Mesothelial cell of epicardium (in vitro differentiated cells): ENCODE measurements around the gene PSMD13. TPM values are rescaled to one million over a fixed set of nuclear protein-coding genes. Genes with fewer than 3 reads are reported as not detected.

Experiments used
- DNase-seq, 2 experiments: peaks; one replicate each; pipeline ENCODE4 v3.0.0; 2021; ENCODE audit warnings: low spot score in 2 of 2; ENCODE audit not compliant: unreplicated experiment in 2 of 2
- H3K27ac Mint-ChIP-seq: 2 replicates; pipeline ENCODE4 v1.8.0; 2021; ENCODE audit warnings: mixed read lengths
- H3K27me3 Mint-ChIP-seq: 2 replicates; pipeline ENCODE4 v1.8.0; 2021; ENCODE audit warnings: low read depth, mixed read lengths
- H3K36me3 Mint-ChIP-seq: 2 replicates; pipeline ENCODE4 v1.8.0; 2021; ENCODE audit warnings: mixed read lengths
- H3K4me1 Mint-ChIP-seq: 2 replicates; pipeline ENCODE4 v1.8.0; 2021; ENCODE audit warnings: mixed read lengths
- H3K4me3 Mint-ChIP-seq: 2 replicates; pipeline ENCODE4 v1.8.0; 2021; ENCODE audit warnings: mild to moderate bottlenecking, moderate library complexity, mixed read lengths
- H3K9me3 Mint-ChIP-seq: 2 replicates; pipeline ENCODE4 v1.8.0; 2021; ENCODE audit warnings: mixed read lengths
- total RNA-seq: library from RNA; stranded (reverse); gene quantifications from 3 replicates; pipeline ENCODE4 v1.2.1, GENCODE V29; 2021
- TF ChIP-seq, protein P1 (sequence below): fragments of 200-600 bp; sonication (generic); IDR thresholded peaks from one replicate; pipeline ENCODE4 v1.5.0; 2021; ENCODE audit warnings: antibody characterized with exemption; ENCODE audit not compliant: unreplicated experiment

PSMD13 gene
- total RNA-seq, 1 donor from 2014 or later = 96.2 TPM

DNA sequence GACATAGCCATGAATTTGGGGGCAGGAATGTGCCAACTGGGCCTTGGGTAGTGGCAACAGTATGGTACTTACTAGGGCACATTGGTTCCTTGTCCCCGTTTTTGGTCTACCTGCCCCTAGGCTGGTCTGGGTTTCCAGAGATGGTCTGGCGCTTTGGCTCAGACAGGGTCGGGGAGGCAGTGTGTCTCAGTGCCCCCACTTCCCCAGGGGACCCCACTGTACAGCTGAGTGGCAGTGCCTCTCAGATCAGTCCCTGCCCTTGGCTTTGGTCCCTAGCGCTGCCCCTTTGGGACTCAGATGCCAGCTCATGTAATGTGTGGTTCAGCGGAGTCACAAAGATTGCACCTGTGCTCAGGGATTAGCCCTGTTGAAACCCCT is 26.0 kb upstream of the PSMD13 start:
- H3K4me1 Mint-ChIP-seq = peaks cover 23% of the 10 kb centered on the region
- TF ChIP-seq, protein P1, sequence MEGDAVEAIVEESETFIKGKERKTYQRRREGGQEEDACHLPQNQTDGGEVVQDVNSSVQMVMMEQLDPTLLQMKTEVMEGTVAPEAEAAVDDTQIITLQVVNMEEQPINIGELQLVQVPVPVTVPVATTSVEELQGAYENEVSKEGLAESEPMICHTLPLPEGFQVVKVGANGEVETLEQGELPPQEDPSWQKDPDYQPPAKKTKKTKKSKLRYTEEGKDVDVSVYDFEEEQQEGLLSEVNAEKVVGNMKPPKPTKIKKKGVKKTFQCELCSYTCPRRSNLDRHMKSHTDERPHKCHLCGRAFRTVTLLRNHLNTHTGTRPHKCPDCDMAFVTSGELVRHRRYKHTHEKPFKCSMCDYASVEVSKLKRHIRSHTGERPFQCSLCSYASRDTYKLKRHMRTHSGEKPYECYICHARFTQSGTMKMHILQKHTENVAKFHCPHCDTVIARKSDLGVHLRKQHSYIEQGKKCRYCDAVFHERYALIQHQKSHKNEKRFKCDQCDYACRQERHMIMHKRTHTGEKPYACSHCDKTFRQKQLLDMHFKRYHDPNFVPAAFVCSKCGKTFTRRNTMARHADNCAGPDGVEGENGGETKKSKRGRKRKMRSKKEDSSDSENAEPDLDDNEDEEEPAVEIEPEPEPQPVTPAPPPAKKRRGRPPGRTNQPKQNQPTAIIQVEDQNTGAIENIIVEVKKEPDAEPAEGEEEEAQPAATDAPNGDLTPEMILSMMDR = no peak
- H3K4me3 Mint-ChIP-seq = peak overlapping the region; percentile 40
- no peak for DNase-seq
- H3K27me3 Mint-ChIP-seq = no peaks in the 10 kb centered on the region
- H3K27ac Mint-ChIP-seq = peak overlapping the region; percentile 93
- peaks cover 20% of the 10 kb centered on the region for H3K36me3 Mint-ChIP-seq
- H3K9me3 Mint-ChIP-seq = no peaks in the 10 kb centered on the region

DNA sequence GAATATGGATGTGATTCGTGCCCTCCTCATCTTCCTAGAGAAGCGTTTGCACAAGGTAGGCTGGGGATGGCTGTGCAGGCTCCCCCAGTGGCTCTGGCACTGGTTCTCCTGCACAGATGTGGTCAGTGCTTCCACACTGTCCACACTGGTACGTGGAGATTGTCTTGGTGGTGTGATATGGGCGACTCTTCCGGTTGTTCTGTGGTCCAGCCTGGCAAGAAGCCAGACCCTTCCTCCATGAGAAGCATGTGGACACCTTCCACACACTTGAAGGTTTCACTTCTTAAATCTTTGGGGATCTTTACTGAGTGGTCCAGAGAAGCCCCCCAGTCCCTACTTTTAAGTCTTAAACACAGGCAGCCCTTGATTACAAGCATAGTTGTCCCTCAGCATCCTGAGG is 25.5 kb upstream of the PSMD13 start:
- no peak for DNase-seq
- Mint-ChIP-seq H3K27ac (peak overlapping the region; percentile 57), H3K27me3 (no peaks in the 10 kb centered on the region), H3K4me1 (peaks cover 18% of the 10 kb centered on the region), H3K36me3 (peaks cover 20% of the 10 kb centered on the region), H3K9me3 (no peaks in the 10 kb centered on the region), H3K4me3 (peak overlapping the region; percentile 40)
- TF ChIP-seq, protein P1 = no peak

DNA sequence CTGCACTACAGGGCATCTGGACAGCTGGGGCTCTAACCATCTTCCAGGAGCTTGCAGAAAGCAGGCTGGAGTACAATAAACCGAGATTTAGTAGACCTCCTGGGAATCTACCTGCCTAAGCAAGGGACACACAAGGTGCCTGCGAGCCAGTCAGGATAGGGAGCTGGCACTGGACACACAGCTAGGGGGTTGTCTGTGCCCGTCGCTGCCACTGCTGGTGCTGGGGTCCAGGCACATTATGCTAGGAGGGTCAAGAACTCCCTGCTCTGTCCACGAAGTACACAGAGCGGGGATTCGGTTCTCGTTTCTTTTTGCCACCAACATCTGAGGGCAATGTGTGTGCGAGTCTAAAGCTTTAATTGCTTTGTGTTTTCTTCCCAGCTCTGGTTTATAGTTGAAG is 25.0 kb upstream of the PSMD13 start:
- Mint-ChIP-seq H3K27ac (peak overlapping the region; percentile 57), H3K36me3 (peaks cover 20% of the 10 kb centered on the region), H3K27me3 (no peaks in the 10 kb centered on the region), H3K4me3 (peak overlapping the region; percentile 40), H3K9me3 (no peaks in the 10 kb centered on the region), H3K4me1 (peaks cover 13% of the 10 kb centered on the region)
- DNase-seq = no peak
- TF ChIP-seq, protein P1 = no peak

DNA sequence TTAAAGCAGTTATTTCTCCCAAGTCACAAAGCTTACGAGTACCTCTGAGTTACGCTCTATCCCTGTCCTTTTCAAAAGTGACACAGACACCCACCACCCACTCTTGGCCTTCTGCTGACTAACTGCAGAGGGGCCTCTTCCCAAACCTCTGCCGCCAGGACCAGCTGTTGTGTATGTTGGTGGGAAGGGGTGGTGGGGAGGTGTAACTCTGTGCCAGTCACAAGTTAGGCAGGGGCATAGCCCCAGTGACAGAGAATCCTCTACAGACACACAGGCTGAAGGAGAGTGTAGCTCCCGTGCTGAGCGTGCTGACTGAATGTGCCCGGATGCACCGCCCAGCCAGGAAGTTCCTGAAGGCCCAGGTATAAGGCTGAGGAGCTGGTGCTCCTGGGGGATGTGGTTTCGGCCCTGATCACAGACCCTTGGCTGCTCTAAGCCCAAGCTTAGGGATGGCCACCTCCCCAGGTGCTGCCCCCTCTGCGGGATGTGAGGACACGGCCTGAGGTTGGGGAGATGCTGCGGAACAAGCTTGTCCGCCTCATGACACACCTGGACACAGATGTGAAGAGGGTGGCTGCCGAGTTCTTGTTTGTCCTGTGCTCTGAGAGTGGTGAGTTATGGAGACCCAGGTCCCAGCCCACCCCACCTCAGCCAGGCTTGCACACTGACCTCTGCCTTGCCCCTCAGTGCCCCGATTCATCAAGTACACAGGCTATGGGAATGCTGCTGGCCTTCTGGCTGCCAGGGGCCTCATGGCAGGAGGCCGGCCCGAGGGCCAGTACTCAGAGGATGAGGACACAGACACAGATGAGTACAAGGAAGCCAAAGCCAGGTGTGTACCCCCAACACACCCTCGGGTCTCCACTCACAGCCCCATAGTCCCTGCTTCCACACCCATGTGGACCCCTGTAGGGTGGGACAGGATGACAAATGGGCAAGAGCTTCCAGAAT is 24.4 kb upstream of the PSMD13 start:
- Mint-ChIP-seq H3K4me3 (no peak overlapping the region), H3K4me1 (peaks cover 13% of the 10 kb centered on the region)

DNA sequence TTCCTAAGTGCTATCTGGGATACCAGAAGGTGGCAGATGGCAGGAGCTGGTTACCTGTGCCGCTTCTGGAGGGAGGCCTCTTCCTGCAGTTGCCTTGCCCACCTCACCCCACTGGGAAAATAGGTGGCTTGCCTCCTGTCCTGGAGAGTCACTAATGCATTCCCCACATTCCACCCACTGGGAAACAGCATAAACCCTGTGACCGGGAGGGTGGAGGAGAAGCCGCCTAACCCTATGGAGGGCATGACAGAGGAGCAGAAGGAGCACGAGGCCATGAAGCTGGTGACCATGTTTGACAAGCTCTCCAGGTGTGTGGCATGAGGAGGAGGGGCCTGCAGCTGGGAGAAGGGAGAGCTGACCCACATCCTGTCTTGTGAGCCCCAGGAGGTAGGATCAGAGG is 23.7 kb upstream of the PSMD13 start:
- Mint-ChIP-seq H3K4me3 (no peak overlapping the region), H3K36me3 (peaks cover 20% of the 10 kb centered on the region), H3K27ac (no peak overlapping the region), H3K27me3 (no peaks in the 10 kb centered on the region), H3K4me1 (peaks cover 13% of the 10 kb centered on the region), H3K9me3 (no peaks in the 10 kb centered on the region)
- DNase-seq = no peak
- TF ChIP-seq, protein P1 = no peak

More for the DNA sequence above, 24.4 kb upstream of the PSMD13 start:
- Mint-ChIP-seq H3K27me3 (no peaks in the 10 kb centered on the region), H3K36me3 (peaks cover 20% of the 10 kb centered on the region), H3K9me3 (no peaks in the 10 kb centered on the region), H3K27ac (no peak overlapping the region)
- no peak for DNase-seq
- TF ChIP-seq, protein P1 = no peak
